GM18517 (cell line): ENCODE measurements around the gene NR2E1.

ENCODE experiments used
- ATAC-seq: cut with Tn5 transposase; IDR thresholded peaks from one replicate; pipeline ENCODE4 v1.9.1; 2021; ENCODE audit warnings: mild to moderate bottlenecking, moderate library complexity; ENCODE audit not compliant: unreplicated experiment

The NR2E1 gene

DNA sequence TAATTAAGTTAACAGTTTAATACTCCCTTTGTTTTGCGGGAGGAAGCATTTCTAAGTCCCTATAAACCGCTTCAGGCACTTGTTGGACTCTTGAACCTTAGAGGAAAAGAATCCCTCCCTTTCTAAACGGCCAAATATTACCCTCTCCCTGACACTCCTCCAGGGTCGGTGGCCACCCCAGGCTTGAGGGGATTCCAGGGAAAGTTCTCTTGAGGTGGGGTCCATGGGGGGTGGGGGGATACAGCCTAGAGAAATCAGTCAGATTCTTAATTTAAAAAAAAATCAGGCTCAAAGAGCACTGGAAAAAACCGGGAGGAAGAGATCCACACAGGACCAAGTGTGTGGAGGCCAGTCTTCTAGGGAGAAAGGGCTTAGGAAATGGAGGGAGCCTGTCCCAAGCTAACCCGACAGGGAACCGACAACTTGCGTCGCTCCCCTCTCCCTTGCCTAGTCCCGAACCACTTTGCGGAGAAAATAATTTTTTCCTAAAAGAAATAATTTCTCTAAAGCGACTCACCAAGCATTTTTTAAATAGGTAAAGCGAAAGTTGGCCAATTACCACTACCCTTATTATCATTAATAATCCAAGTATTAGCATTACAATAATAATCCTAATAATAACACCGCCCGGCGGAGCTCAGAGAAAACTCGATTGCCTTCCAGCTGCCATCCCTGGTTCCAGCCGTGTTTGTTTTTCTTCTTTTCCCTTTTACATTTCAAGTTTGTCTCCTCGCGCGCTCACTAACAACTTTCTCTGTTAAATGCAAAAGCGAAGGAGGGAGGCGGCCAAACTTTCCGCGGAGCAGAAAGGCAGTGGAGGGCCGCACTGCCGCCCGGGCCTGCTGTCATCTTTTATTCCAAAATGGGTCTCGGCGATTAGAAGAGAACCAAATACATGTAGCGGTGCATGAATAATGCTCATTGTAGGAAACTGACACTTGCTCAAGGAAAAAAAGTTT lies 4.8 kb downstream of the NR2E1 start:
- ATAC-seq, result no peak

DNA sequence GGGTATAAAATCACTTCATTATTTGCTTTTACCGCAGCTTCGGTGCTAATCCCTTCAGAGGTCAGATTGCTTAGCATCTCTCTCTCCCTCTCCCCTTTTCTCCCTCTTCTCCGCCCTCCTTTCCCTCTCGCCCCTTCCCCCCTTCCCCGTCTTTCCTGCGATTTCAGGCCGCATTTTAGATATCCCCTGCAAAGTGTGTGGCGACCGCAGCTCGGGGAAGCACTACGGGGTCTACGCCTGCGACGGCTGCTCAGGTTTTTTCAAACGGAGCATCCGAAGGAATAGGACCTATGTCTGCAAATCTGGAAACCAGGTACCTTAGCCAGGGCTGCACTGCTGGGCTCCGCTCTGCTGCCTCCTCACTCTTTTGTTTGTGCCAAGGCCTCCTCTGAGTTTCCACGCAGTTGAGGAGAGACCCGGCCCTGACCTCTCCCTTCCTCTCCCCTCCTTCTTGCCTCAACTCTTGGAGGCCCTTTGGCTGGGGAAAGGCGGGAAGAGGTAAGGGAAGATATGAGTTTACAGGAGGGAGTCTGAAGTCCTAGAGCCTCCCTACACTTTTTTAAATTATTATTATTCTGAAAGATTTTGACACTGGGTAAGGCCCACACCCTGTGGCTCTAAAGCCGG lies 5.6 kb downstream of the NR2E1 start:
- ATAC-seq, result no peak

DNA sequence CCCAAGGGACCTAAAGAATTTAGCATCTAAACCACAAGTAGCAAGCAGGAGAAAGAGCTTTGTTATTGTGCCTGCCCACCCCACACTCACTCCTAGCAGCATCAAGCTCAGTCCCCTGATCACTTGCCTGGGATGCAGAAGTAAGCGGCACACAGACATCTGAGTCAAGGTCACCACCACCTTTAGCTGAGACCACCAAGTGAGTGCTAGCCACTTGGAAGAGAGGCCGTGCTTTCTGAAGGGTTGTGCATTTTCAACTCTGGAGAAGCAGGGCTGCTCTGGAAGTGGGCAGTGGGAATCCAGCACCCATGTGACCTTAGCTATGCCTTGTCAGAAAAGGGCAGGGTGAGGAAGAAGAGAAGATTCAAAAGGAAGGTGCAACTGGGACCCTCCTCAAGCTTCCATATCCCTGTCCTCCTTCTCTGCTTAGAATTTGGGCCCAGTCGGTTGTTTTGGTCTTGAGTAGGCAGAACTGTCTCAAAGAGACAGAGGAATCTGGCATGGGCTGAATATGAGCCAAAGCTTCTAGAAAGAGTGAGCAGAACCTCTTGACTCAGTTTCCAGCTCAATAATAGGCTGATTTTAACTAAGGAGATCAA lies 6.2 kb downstream of the NR2E1 start:
- ATAC-seq, result no peak

DNA sequence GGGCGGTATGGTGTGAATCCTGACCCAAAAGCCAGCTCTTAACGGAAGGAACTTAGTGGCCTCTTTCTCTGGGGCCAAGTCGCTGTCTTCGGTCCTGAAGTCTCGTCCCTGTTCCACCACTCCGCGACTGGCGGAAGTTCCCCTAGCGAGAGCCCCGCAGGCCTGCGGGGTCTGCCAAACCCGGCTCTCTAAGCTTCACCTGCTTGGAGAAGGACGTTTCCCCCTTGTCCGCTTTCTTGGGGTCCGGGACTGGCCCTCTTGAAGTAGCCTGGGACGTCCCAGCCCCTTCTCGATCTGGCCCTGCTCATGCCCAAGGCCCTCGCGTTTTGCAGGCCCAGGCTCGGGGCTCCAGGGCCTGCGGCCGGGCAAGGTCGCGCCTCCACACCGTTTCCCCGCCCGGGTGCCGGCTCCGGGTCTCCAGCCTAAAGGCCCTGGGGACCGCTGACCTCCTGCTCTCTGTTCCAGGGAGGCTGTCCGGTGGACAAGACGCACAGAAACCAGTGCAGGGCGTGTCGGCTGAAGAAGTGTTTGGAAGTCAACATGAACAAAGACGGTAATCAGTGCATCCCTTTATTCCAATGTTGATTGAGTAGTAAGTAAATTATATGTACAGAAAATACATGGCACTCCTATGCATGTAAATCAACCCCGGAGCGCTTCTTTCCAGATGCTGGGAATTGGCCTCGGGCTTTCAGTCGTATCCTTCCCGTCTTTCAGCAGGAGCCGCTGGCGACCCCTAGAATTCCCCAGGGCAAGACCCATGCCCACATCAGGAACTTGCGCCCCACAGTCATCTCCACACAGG lies 8.8 kb downstream of the NR2E1 start:
- ATAC-seq, result no peak

DNA sequence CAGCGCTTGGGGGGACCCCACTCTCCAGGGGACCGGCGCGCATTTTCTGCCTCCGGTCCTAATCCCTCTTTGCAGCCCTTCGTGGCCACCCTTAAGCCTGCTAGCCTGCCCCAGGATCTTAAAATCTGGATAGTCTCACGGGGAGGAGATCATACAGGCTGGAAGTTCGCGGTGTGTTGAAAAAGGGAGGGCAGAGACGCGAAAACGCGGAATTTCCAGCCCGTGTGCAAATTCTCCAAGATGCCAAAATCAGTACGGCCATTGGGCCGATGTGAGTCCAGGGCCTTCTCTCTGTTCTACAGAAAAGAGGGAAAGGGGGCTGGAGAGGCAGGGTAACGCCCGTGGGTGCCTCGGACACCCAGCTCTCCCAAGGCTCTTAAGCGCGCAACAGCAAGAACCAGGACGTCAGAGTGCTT lies 9.4 kb downstream of the NR2E1 start:
- ATAC-seq, result no peak

DNA sequence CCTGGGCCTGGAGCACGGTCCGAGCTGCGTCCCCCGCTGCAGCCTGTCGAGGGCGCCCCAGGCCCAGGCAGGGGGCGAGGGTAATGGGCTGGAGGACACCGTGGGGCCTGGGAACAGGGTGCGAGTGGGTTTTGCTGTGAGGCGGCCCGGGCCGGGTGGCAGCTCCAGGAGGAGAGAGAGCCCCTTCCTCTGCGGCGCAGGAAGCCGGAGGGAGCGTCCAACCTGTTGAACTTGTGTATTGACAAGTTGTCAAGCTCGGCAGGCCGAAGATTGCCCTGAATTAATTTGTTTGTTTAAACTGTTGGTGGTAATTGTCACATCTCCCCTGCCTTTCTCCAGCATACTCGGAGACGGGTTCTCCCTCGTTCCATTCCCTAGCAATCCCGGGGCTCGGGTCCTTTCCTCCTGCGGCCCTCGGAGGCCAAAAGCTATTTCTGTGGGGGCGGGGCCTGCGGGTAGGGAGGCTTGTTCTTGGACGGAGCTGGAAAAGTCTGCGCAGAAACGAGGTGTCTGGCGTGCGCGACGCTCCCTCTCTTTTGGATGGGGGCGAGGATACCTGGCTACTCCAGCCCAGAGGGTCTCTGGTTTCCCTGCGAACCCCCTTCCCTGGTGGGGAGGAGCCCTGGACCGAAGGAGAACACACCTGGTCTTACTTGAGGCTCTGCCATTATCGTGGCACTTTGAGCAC lies 9.9 kb downstream of the NR2E1 start:
- ATAC-seq, result no peak

DNA sequence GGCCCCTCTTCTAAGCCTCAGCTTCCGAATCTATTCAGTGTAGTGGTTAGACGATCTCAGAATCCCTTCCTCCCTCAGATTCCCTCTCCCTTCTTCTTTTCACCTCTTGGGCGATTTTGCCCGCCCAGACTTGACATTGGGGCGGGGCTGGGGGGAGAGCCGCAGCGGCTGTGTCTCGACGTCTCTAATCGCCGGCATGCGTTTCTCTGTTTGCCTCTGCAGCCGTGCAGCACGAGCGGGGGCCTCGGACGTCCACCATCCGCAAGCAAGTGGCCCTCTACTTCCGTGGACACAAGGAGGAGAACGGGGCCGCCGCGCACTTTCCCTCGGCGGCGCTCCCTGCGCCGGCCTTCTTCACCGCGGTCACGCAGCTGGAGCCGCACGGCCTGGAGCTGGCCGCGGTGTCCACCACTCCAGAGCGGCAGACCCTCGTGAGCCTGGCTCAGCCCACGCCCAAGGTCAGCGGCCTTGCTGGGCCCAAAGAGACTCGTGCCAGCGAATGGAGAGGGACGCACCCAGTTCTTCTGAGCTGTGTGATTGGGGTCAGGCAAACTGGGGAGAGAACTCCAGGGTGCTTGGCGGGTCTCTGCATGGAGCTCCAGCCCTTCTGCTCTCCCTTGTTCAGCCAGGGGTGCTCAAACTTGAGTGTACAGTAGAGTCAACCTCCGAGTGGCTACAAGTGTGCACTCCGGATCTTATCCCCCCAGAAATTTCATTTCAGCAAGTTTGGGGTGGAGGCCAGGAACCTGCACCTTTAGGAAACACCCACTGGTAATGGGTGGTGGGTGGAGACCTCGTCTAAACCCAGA lies 10.7 kb downstream of the NR2E1 start:
- ATAC-seq, result no peak

DNA sequence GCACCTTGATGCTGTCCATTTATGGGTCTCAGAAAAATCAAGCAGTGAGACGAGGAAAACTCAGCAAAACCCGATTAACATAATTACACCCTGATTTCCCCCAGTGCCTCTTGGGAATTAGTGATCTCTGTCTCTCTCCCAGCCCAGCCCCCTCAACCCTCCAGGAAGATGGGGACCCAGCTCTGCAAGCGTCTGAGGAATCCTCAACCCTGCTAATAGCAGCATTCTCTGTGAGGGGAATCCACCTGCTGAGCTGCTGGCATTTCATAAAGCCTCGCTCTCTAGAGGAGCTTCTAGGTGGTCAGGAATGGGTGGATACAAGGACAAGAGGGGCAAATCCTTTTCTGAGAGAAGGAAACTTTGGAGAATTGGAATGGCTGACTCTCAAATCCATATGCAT lies 13.9 kb downstream of the NR2E1 start:
- no peak for ATAC-seq

DNA sequence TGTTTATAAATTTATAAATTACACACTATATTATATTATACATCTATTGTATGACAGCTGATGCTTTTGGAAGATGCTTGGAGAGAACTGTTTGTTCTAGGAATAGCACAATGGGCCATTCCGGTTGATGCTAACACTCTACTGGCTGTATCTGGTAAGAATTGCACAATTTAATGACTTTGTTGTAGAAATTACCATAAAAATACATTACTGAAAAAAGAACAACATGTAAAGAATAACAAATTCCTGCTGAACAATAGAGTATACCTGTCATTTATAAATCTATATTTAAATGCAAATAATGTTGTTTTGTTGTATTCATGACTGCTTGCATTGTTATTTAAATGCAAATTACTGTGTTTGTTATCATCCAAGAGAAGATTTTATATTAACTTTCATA lies 14.4 kb downstream of the NR2E1 start:
- no peak for ATAC-seq

DNA sequence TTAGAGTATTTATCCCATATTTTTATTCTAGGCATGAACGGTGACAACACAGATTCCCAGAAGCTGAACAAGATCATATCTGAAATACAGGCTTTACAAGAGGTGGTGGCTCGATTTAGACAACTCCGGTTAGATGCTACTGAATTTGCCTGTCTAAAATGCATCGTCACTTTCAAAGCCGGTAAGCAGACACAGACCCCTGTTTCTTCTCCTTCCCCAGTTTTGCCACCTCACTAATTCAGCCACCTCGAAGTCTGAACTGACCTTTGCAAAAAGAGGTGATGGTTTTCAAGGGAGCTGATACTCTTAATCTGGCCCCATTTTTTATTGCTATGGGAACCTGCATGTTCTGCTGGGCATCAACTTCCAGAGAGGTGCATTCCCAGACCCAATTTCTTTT lies 15.0 kb downstream of the NR2E1 start:
- ATAC-seq, result no peak

DNA sequence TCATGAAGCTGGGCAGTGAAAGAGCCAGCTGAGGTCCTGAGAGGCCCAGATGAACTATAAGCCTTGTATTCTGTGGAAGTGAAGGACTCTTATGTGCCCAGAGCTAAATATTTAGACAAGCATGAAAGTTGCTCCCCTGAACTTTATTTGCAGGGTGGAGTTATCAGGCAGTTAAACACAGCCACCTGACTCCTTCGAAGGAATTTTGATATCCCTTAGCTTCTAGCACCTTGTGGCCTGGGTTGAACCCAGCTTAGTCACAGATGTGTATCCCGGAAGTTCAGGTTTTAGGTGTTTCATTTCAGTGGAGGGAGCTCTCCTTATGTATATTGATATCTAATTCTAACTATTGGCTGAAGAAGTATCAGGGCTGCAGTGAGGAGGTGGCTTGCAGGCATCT lies 20.4 kb downstream of the NR2E1 start:
- ATAC-seq, result no peak

DNA sequence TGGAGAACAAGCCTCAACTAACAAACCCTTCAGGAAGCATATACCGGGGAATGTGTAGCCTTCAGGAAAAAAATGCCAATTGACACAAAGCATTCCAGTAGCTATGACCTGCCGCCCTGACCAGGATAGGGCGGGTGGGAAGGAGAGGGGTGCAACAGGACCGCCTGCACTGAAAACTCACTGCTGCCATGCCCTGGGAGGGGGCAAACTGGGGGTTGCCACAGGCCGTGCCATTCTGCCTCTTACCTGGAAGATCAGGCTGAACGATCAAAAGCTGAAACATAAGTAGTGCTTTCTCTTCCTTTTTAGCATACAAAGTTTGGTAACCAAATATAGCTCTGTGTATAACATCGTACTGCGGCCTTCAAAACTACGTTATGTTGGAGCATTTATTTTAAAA lies 21.7 kb downstream of the NR2E1 start:
- no peak for ATAC-seq

DNA sequence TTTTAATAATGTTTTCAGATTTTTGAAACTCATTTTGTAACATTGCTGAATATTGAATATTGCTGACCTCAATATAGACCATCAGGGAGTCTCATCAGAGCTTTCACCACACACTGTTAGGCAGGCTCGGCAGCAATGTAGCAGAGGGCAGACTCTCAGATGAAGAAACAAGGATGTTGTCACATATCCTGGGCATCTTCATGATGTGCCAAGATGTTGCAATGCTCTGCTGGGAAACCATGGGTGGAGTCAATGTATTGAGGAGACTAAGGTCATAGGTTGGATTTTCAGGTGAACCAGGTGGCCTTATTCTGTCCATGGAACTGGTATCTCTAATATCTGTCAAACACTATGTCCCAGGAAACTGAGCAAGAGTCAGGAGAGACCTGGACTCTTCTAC lies 27.3 kb downstream of the NR2E1 start:
- ATAC-seq, result no peak

DNA sequence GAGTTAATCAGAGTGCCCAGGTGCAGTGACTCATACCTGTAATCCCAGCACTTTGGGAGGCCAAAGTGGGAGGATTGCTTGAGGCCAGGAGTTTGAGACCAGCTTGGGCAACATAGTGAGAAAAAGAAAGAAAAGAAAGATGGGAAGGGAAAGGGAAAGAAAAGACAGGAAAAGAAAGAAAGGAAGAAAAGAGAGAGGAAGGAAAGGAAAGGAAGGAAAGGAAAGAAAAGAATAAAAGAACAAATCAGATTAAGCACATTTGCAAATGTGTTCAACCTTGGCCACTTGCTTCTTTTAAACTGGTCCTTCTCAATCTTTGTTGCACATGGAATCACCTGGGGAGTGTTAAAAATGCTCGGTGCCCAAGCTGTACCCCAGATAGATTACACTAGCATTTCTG lies 28.0 kb downstream of the NR2E1 start:
- no peak for ATAC-seq

DNA sequence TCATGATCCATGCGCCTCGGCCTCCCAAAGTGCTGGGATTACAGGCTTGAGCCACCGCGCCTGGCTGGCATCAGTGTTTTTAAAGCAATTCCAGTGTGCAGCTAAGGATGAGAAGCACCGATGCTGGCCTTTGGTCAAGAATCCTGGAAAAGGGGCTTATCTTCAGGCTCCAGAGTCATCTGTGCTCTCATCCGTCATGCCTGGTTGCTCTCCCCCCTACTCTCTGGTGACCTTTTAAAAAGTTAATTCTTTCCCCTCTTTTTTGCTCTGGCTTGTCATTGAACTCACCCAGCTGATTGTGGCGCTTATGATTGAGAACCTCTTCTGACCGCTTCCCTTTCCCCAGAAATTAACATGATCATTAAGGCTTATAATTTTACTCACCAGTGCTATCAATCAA lies 28.7 kb downstream of the NR2E1 start:
- no peak for ATAC-seq

DNA sequence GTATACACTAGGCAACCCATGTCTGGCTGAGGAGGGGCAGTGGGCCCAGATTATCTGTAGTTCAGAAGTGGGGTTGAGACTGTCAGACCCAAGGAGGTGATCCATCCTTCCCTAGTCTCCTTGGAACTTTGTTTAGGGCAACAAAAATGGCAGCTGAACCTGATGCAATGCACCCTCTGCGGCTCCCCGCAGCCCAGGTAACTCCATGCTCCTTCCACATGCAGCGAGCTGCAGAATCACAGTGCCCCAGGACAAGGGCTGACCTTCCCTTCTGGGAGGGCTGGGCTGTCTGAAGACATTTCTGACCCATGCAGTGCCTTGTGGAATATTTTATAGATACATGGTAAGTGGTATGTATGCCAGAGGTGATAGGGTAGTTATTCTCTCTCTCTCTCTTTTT lies 29.4 kb downstream of the NR2E1 start:
- no peak for ATAC-seq

DNA sequence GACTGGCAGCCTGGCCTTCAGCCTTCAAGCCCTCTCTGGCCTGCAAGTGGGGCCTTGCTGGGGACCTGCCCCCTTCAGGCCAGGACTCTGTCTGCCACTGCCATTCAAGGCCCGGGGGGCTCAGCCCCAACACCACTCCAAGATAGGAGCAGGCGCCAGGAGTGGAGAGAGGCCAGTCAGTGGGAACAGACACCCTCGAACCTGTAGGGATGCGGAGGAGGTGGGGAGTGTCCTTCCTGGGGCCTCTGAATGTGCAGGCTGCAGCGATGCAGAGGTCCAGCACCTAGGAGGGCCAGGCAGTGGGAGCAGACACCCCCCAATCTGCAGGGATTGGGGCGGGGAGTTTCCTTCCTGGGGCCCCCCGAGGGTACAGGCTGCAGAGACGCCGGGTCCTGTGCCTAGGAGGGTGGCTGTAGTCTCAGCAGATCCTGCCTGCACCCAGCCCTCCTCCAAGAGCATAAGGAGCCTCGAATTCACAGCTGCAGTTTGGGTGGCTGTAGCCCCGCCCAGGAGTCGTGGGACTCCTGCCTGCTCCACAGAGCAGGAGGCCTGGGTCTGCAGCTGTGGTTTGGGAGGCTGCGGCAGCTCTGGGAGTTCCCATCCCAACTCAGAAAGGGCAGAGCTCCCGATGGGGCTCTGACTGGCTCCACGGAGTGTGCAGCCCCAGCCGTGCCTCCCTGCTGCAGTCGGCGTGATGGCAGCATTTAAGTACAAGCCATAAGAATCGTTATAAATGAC lies 33.1 kb downstream of the NR2E1 start:
- no peak for ATAC-seq

DNA sequence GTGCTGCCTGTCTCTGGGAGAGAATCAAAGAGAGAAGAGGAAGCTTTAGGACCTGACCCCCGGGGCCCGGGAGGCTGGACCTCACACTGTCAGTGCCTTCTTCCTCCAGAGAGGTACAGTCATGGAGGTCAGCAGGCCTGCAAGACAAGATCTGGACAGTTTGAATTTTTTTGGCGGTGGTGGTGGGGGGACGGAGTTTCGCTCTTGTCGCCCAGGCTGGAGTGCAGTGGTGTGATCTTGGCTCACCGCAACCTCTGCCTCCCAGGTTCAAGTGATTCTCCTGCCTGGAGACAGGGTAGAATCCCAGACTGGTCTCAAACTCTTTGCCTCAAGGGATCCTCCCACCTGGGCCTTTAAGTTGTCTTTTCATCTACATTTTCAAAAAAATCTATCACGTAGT lies 34.4 kb downstream of the NR2E1 start:
- ATAC-seq, result no peak

DNA sequence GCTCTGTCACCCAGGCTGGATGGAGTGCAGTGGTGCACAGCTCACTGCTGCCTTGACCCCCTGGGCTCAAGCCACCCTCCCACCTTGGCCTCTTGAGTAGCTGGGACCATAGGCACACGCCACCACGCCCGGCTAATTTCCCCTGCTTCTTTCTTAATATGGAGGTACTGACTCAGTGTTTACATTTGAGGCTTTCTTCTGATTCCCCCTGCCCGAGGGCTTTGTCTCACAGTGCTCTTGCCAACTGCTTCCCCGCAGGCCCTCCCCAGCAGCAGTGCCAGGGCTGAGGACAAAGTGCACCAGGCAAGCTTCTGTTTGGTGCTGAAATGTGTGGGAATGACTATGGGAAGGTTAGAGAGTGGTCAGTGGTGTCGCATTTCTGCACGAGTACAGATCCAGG lies 34.8 kb downstream of the NR2E1 start:
- ATAC-seq, result no peak
